A549 (cell line): ENCODE data around the gene PRKN.

Source experiments
- EHMT2 ChIP-seq: fragments of 200-600 bp; sonication (generic); IDR thresholded peaks from 2 replicates; pipeline ENCODE4 v1.6.1; 2016; ENCODE audit warnings: antibody characterized with exemption, low read depth, mild to moderate bottlenecking, moderate library complexity
- MAZ ChIP-seq: fragments of 150-350 bp; IDR thresholded peaks from 2 replicates; pipeline ENCODE4 v1.6.1; 2014; ENCODE audit warnings: antibody characterized with exemption, low read depth, low read length, borderline replicate concordance
- POLR2A ChIP-seq: IDR thresholded peaks from 2 replicates; pipeline ENCODE4 v1.6.1; 2012; ENCODE audit warnings: mild to moderate bottlenecking, low read length
- ZFP36 ChIP-seq: fragments of 450-650 bp; IDR thresholded peaks from 2 replicates; pipeline ENCODE4 v1.6.1; 2014; ENCODE audit warnings: borderline replicate concordance; ENCODE audit not compliant: partially characterized antibody

DNA sequence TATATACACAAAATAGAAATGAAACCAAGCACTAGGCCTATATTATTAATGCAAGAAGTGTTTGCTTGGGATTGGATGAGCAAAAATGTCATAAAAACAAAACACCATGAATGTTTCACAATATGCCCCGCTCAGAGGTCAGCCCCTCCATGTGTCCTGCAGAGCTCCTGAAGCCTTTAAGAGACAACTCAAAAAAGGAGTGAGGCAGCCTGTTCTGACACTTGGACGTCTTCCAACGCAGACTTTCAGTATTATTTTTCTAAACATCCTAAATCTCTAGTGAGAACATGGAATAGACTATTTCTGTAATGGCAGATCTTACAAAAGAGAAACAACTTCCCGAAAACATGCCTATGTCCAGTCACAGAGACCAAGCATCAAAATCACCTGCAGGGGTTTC is 322.6 kb downstream of the PRKN start:
- no peak for TF ChIP-seq ZFP36
- no peak for TF ChIP-seq POLR2A
- no peak for TF ChIP-seq EHMT2
- no peak for TF ChIP-seq MAZ
